Measurements from ENCODE around the gene PAH. TPM values are rescaled to one million over a fixed set of nuclear protein-coding genes. Genes with fewer than 3 reads are reported as not detected.

Gene PAH
- total and polyA plus RNA-seq, 2 experiments from 2014 or later: not detected

DNA sequence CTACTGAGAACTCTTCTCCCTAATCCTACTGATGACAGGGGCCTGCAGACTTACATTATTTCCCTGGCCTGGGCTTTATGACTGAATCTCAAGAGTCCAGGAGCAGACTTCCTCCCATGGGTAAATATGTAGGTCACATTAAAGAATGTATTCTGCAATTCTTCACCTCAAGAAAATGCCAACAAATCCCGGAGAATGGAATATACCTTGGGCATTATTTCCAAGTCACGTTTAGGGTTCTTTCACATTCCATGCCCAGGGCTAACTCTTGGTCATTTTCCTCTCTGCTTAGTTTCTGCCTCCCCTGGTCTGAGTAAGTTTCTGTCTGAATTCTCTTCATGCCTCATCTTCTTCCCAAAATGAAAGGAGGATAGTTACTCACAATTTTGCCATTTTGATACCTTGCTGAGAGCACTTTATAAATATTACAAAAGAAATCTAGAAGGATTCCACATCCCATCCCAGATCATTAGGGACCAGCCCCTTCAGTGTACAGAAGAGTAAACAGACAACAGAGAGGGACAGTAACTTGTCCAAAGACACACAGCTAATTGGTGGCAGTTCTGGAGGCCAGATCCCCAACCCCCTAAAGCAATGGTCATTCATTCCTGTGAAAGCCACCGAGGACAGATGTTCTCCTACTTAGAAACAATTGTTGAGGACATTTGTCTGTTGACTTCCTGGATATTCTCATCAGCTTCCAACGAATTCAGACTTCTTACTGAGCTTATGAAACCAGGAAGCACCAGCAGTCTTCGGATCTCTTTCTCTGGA lies 605 bp downstream of the PAH start:
- H3K36me3 ChIP-seq (ENCODE audit: low read depth): no peaks in the 10 kb centered on the region
- no peaks in the 10 kb centered on the region for H3K27me3 ChIP-seq (replicated peaks; ENCODE audit: insufficient read depth)
- in situ Hi-C loops (cut with MboI): no loop called here
- H3F3A ChIP-seq (ENCODE audit: insufficient read depth): no peaks in the 10 kb centered on the region
- TF ChIP-seq EZH2 (IDR thresholded peaks at IDR 0.05; ENCODE audit: insufficient read depth, poor library complexity, severe bottlenecking) (no peak), EZH2phosphoT487 (IDR thresholded peaks at IDR 0.05; ENCODE audit: insufficient read depth, low read depth) (no peak)
- no peaks in the 10 kb centered on the region for H4K20me1 ChIP-seq (ENCODE audit: insufficient read depth)
- H2AFZ ChIP-seq: peak overlapping the region; percentile 48; the same call in 1 of the 2 replicates
- WGBS, 2 experiments (ENCODE audit: low coverage in 1 of 2, low lambda C conversion rate in 2 of 2, missing lambda C conversion rate in 2 of 2): 37 to 38% methylated on average over 5 of the region's 5 CpGs
- no peak overlapping the region for H3K4me2 ChIP-seq (ENCODE audit: unreplicated experiment)
- no peak overlapping the region for H3K9ac ChIP-seq
- H3K9me3 ChIP-seq (ENCODE audit: low read depth): no peaks in the 10 kb centered on the region
- H3K9me2 ChIP-seq (ENCODE audit: insufficient read depth): no peaks in the 10 kb centered on the region
- no peaks in the 10 kb centered on the region for H3K4me1 ChIP-seq (ENCODE audit: insufficient read depth)
- H3K27ac ChIP-seq: no peak overlapping the region
- no peak for DNase-seq
- no peaks in the 10 kb centered on the region for H3K79me2 ChIP-seq (ENCODE audit: insufficient read depth)
- no peak overlapping the region for H3K4me3 ChIP-seq

DNA sequence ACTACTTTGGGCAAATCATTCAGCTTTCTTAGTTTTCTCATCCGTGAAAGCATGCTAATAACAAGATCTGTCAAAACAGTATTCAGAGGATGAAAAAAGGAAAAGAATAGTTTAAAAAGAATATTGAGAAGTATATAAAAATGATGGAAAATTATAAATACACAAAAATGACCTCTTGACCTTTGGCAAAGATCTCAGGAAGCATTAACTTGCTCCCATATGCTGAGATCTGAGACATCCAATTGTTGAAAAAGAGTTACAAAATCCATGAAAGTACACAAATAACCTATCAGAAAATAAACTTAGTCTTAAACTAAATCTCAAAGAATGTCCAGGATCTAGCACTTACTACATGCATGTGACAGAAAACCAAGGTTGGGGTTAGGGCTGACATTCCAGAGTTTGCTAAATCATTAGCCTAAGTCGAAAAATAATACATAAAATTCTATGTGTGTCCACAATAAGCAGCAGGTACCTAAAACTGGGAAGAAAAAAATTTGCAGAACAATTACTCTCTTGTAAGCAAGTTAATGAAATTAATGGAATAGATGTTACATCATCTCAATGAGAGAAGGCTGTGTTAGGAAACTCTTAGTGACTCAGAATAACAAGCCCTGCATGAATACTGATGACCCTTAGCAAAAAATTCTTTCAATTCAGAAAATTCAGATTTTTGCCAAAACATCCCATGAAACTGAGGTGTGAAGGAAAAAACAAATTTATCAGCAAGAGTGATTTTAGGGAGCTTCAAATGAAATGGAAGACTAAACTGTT lies 3.4 kb downstream of the PAH start:
- no peak overlapping the region for H2AFZ ChIP-seq

DNA sequence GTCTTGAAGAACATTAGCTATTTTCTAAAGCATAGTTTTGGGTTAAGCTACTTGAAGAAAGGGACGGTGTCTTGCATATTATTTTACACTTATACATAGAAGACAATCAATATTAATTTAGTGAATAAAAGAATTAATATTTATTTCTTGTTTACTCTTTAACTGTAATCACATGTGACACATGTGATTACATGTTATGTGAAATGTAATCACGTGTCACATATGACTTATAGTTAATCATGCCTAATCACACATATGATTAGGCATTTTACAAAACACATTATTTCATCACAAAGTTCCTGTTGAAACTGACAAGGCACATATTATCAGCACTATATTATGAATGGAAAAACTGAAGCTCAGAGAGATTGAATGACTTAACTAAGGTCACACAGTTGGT lies 4.8 kb downstream of the PAH start:
- H3K27ac ChIP-seq: no peak overlapping the region
- WGBS, 2 experiments (ENCODE audit: low coverage in 1 of 2, low lambda C conversion rate in 2 of 2, missing lambda C conversion rate in 2 of 2): 25 to 26% methylated on average over 2 of the region's 2 CpGs
- no peaks in the 10 kb centered on the region for H3K79me2 ChIP-seq (ENCODE audit: insufficient read depth)
- in situ Hi-C loops (cut with MboI): no loop called here
- no peaks in the 10 kb centered on the region for H3K4me1 ChIP-seq (ENCODE audit: insufficient read depth)
- no peak for DNase-seq
- no peaks in the 10 kb centered on the region for H3K27me3 ChIP-seq (replicated peaks; ENCODE audit: insufficient read depth)
- H3K9ac ChIP-seq: no peak overlapping the region
- H3K4me3 ChIP-seq: no peak overlapping the region
- TF ChIP-seq EZH2 (IDR thresholded peaks at IDR 0.05; ENCODE audit: insufficient read depth, poor library complexity, severe bottlenecking) (no peak), EZH2phosphoT487 (IDR thresholded peaks at IDR 0.05; ENCODE audit: insufficient read depth, low read depth) (no peak)
- H3K9me2 ChIP-seq (ENCODE audit: insufficient read depth): no peaks in the 10 kb centered on the region
- H2AFZ ChIP-seq: no peak overlapping the region
- no peaks in the 10 kb centered on the region for H3K36me3 ChIP-seq (ENCODE audit: low read depth)
- H3K9me3 ChIP-seq (ENCODE audit: low read depth): no peaks in the 10 kb centered on the region
- H3F3A ChIP-seq (ENCODE audit: insufficient read depth): no peaks in the 10 kb centered on the region
- no peak overlapping the region for H3K4me2 ChIP-seq (ENCODE audit: unreplicated experiment)
- no peaks in the 10 kb centered on the region for H4K20me1 ChIP-seq (ENCODE audit: insufficient read depth)

More for the DNA sequence above, 3.4 kb downstream of the PAH start:
- Histone ChIP-seq H3F3A (ENCODE audit: insufficient read depth) (no peaks in the 10 kb centered on the region), H4K20me1 (ENCODE audit: insufficient read depth) (no peaks in the 10 kb centered on the region), H3K4me2 (ENCODE audit: unreplicated experiment) (no peak overlapping the region), H3K4me1 (ENCODE audit: insufficient read depth) (no peaks in the 10 kb centered on the region), H3K79me2 (ENCODE audit: insufficient read depth) (no peaks in the 10 kb centered on the region), H3K36me3 (ENCODE audit: low read depth) (no peaks in the 10 kb centered on the region), H3K27ac (no peak overlapping the region), H3K9me3 (ENCODE audit: low read depth) (no peaks in the 10 kb centered on the region), H3K9ac (no peak overlapping the region), H3K27me3 (replicated peaks; ENCODE audit: insufficient read depth) (no peaks in the 10 kb centered on the region), H3K9me2 (ENCODE audit: insufficient read depth) (no peaks in the 10 kb centered on the region), H3K4me3 (no peak overlapping the region)
- in situ Hi-C loops (cut with MboI): no loop called here
- DNase-seq: no peak
- no peak for TF ChIP-seq EZH2 (IDR thresholded peaks at IDR 0.05; ENCODE audit: insufficient read depth, poor library complexity, severe bottlenecking)
- no peak for TF ChIP-seq EZH2phosphoT487 (IDR thresholded peaks at IDR 0.05; ENCODE audit: insufficient read depth, low read depth)
- WGBS, 2 experiments (ENCODE audit: low coverage in 1 of 2, low lambda C conversion rate in 2 of 2, missing lambda C conversion rate in 2 of 2): 30 to 31% methylated on average over 2 of the region's 2 CpGs

DNA sequence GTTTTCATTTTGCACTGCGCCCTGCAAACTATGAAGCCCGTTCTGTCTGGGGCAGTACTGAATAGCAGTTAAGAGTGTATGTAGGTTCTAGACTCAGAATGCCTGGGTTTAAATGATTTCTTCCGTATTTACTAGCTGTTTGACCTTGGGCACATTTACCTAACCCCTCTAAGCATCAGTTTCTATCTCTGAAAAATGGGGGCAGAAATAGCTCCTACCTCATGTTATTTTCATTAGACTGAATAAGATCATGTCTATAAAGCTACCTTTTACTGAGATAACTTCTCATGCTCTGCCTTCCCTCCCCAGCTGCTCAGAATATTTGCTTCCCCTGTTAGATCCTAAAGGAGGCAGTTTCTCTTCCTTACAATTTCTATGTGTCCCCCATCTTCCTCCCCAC lies 5.7 kb downstream of the PAH start:
- Histone ChIP-seq H3F3A (ENCODE audit: insufficient read depth) (no peaks in the 10 kb centered on the region), H2AFZ (no peak overlapping the region), H3K4me2 (ENCODE audit: unreplicated experiment) (no peak overlapping the region), H4K20me1 (ENCODE audit: insufficient read depth) (no peaks in the 10 kb centered on the region), H3K79me2 (ENCODE audit: insufficient read depth) (no peaks in the 10 kb centered on the region), H3K9ac (no peak overlapping the region), H3K27ac (no peak overlapping the region), H3K9me2 (ENCODE audit: insufficient read depth) (no peaks in the 10 kb centered on the region), H3K27me3 (replicated peaks; ENCODE audit: insufficient read depth) (no peaks in the 10 kb centered on the region), H3K9me3 (ENCODE audit: low read depth) (no peaks in the 10 kb centered on the region), H3K36me3 (ENCODE audit: low read depth) (no peaks in the 10 kb centered on the region), H3K4me1 (ENCODE audit: insufficient read depth) (no peaks in the 10 kb centered on the region), H3K4me3 (no peak overlapping the region)
- in situ Hi-C loops (cut with MboI): no loop called here
- TF ChIP-seq EZH2phosphoT487 (IDR thresholded peaks at IDR 0.05; ENCODE audit: insufficient read depth, low read depth) (no peak), EZH2 (IDR thresholded peaks at IDR 0.05; ENCODE audit: insufficient read depth, poor library complexity, severe bottlenecking) (no peak)
- no peak for DNase-seq
- 43 to 48% methylated on average over 3 of the region's 3 CpGs for WGBS, 2 experiments (ENCODE audit: low coverage in 1 of 2, low lambda C conversion rate in 2 of 2, missing lambda C conversion rate in 2 of 2)

Measured in GM23248 (cell line).